ENCODE results near the gene HIRIP3. TPM values are rescaled to one million over a fixed set of nuclear protein-coding genes. Genes with fewer than 3 reads are reported as not detected.

HIRIP3 gene
- total RNA-seq, 1 experiment from 2014 or later, result 18.9 TPM

GRCh38 chr16:30030841-30031413, 35.5 kb upstream of the HIRIP3 start, which contains the start of gene TLCD3B:
TLCD3B (minus strand) TSS chr16:30031271; CDS start chr16:30030527, 744 bp downstream.
- H3K27me3 Mint-ChIP-seq (ENCODE audit: low read depth), result peaks cover 40% of the 10 kb centered on the region

GRCh38 chr16:30030011-30030685, 34.7 kb upstream of the HIRIP3 start:
- Mint-ChIP-seq H3K36me3 (no peaks in the 10 kb centered on the region), H3K9me3 (no peaks in the 10 kb centered on the region), H3K27me3 (ENCODE audit: low read depth) (peaks cover 32% of the 10 kb centered on the region), H3K4me1 (peaks cover 35% of the 10 kb centered on the region), H3K27ac (no peak overlapping the region), H3K4me3 (peak overlapping the region; percentile 79)
- CTCF ChIA-PET, result interaction anchor here (0.7 to 3.6 kb wide), 8 partner anchors 55 to 350 kb away, joined by 3 to 42 read pairs (median 28); partner anchors contain the start of genes ASPHD1, MAZ, MVP and PAGR1
- ATAC-seq (no peak), DNase-seq (ENCODE audit: low spot score) (no peak)
- POLR2A ChIA-PET, result interaction anchor here (0.7 kb wide), 1 partner anchor 214 kb away, joined by 3 read pairs; the partner anchor contains the start of gene PAGR1
- TF ChIP-seq MXD4 (CRISPR knock-in tag; IDR thresholded peaks at IDR 0.05; ENCODE audit: borderline replicate concordance) (no peak), FOXP1 (CRISPR knock-in tag; IDR thresholded peaks at IDR 0.05; ENCODE audit: borderline replicate concordance) (no peak), ZNF671 (CRISPR knock-in tag; IDR thresholded peaks at IDR 0.05) (no peak), RELA (CRISPR knock-in tag; IDR thresholded peaks at IDR 0.05; ENCODE audit: borderline replicate concordance) (no peak), ESRRA (CRISPR knock-in tag; IDR thresholded peaks at IDR 0.05; ENCODE audit: borderline replicate concordance) (no peak)
- TF ChIP-seq, protein P1, sequence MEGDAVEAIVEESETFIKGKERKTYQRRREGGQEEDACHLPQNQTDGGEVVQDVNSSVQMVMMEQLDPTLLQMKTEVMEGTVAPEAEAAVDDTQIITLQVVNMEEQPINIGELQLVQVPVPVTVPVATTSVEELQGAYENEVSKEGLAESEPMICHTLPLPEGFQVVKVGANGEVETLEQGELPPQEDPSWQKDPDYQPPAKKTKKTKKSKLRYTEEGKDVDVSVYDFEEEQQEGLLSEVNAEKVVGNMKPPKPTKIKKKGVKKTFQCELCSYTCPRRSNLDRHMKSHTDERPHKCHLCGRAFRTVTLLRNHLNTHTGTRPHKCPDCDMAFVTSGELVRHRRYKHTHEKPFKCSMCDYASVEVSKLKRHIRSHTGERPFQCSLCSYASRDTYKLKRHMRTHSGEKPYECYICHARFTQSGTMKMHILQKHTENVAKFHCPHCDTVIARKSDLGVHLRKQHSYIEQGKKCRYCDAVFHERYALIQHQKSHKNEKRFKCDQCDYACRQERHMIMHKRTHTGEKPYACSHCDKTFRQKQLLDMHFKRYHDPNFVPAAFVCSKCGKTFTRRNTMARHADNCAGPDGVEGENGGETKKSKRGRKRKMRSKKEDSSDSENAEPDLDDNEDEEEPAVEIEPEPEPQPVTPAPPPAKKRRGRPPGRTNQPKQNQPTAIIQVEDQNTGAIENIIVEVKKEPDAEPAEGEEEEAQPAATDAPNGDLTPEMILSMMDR (IDR thresholded peaks at IDR 0.05), result no peak
- TF ChIP-seq, protein P2, sequence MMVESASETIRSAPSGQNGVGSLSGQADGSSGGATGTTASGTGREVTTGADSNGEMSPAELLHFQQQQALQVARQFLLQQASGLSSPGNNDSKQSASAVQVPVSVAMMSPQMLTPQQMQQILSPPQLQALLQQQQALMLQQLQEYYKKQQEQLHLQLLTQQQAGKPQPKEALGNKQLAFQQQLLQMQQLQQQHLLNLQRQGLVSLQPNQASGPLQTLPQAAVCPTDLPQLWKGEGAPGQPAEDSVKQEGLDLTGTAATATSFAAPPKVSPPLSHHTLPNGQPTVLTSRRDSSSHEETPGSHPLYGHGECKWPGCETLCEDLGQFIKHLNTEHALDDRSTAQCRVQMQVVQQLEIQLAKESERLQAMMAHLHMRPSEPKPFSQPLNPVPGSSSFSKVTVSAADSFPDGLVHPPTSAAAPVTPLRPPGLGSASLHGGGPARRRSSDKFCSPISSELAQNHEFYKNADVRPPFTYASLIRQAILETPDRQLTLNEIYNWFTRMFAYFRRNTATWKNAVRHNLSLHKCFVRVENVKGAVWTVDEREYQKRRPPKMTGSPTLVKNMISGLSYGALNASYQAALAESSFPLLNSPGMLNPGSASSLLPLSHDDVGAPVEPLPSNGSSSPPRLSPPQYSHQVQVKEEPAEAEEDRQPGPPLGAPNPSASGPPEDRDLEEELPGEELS (CRISPR knock-in tag; IDR thresholded peaks at IDR 0.05), result no peak
- TF ChIP-seq, protein P3, sequence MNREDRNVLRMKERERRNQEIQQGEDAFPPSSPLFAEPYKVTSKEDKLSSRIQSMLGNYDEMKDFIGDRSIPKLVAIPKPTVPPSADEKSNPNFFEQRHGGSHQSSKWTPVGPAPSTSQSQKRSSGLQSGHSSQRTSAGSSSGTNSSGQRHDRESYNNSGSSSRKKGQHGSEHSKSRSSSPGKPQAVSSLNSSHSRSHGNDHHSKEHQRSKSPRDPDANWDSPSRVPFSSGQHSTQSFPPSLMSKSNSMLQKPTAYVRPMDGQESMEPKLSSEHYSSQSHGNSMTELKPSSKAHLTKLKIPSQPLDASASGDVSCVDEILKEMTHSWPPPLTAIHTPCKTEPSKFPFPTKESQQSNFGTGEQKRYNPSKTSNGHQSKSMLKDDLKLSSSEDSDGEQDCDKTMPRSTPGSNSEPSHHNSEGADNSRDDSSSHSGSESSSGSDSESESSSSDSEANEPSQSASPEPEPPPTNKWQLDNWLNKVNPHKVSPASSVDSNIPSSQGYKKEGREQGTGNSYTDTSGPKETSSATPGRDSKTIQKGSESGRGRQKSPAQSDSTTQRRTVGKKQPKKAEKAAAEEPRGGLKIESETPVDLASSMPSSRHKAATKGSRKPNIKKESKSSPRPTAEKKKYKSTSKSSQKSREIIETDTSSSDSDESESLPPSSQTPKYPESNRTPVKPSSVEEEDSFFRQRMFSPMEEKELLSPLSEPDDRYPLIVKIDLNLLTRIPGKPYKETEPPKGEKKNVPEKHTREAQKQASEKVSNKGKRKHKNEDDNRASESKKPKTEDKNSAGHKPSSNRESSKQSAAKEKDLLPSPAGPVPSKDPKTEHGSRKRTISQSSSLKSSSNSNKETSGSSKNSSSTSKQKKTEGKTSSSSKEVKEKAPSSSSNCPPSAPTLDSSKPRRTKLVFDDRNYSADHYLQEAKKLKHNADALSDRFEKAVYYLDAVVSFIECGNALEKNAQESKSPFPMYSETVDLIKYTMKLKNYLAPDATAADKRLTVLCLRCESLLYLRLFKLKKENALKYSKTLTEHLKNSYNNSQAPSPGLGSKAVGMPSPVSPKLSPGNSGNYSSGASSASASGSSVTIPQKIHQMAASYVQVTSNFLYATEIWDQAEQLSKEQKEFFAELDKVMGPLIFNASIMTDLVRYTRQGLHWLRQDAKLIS (CRISPR knock-in tag; IDR thresholded peaks at IDR 0.05; ENCODE audit: borderline replicate concordance), result no peak

More at GRCh38 chr16:30030841-30031413, 35.5 kb upstream of the HIRIP3 start, which contains the start of gene TLCD3B:
- DNase-seq (ENCODE audit: low spot score) (no peak), ATAC-seq (peak; percentile 18)
- Mint-ChIP-seq H3K4me1 (peaks cover 35% of the 10 kb centered on the region), H3K36me3 (no peaks in the 10 kb centered on the region), H3K9me3 (no peaks in the 10 kb centered on the region), H3K4me3 (peak within 1 kb of the TSS; percentile 79), H3K27ac (no peak within 1 kb of the TSS)
- no peak for TF ChIP-seq ZNF219 (CRISPR knock-in tag; IDR thresholded peaks at IDR 0.05; ENCODE audit: borderline replicate concordance)
- no peak for TF ChIP-seq ETV6 (CRISPR knock-in tag; IDR thresholded peaks at IDR 0.05)
- TF ChIP-seq SMAD4 (CRISPR knock-in tag; IDR thresholded peaks at IDR 0.05), result no peak
- TF ChIP-seq ZBTB43 (CRISPR knock-in tag; IDR thresholded peaks at IDR 0.05), result 0 out of 2 replicates have a peak, but pooled peaks have one; percentile 48
- peak; percentile 54 for TF ChIP-seq SP1 (CRISPR knock-in tag; conservative IDR thresholded peaks at IDR 0.05)
- TF ChIP-seq CBFB (CRISPR knock-in tag; IDR thresholded peaks at IDR 0.05; ENCODE audit: low read depth), result no peak
- no peak for TF ChIP-seq MXD4 (CRISPR knock-in tag; IDR thresholded peaks at IDR 0.05; ENCODE audit: borderline replicate concordance)
- no peak for TF ChIP-seq ZNF263 (CRISPR knock-in tag; IDR thresholded peaks at IDR 0.05; ENCODE audit: low read depth)
- no peak for TF ChIP-seq CDX4 (CRISPR knock-in tag; IDR thresholded peaks at IDR 0.05; ENCODE audit: borderline replicate concordance)
- TF ChIP-seq TEAD1 (CRISPR knock-in tag; IDR thresholded peaks at IDR 0.05), result no peak
- no peak for TF ChIP-seq SMAD3 (CRISPR knock-in tag; IDR thresholded peaks at IDR 0.05; ENCODE audit: borderline replicate concordance)
- no peak for TF ChIP-seq CREM (CRISPR knock-in tag; IDR thresholded peaks at IDR 0.05)
- TF ChIP-seq, protein P4, sequence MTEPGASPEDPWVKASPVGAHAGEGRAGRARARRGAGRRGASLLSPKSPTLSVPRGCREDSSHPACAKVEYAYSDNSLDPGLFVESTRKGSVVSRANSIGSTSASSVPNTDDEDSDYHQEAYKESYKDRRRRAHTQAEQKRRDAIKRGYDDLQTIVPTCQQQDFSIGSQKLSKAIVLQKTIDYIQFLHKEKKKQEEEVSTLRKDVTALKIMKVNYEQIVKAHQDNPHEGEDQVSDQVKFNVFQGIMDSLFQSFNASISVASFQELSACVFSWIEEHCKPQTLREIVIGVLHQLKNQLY (CRISPR knock-in tag; IDR thresholded peaks at IDR 0.05), result no peak
- TF ChIP-seq TEAD4 (CRISPR knock-in tag; IDR thresholded peaks at IDR 0.05), result no peak
- TF ChIP-seq, protein P5, sequence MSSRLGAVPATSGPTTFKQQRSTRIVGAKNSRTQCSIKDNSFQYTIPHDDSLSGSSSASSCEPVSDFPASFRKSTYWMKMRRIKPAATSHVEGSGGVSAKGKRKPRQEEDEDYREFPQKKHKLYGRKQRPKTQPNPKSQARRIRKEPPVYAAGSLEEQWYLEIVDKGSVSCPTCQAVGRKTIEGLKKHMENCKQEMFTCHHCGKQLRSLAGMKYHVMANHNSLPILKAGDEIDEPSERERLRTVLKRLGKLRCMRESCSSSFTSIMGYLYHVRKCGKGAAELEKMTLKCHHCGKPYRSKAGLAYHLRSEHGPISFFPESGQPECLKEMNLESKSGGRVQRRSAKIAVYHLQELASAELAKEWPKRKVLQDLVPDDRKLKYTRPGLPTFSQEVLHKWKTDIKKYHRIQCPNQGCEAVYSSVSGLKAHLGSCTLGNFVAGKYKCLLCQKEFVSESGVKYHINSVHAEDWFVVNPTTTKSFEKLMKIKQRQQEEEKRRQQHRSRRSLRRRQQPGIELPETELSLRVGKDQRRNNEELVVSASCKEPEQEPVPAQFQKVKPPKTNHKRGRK (CRISPR knock-in tag; IDR thresholded peaks at IDR 0.05; ENCODE audit: borderline replicate concordance), result no peak
- no peak for TF ChIP-seq NR3C1 (CRISPR knock-in tag; conservative IDR thresholded peaks at IDR 0.05; ENCODE audit: low read depth)
- CTCF ChIA-PET, result interaction anchor here (0.6 to 3.6 kb wide), 40 partner anchors 7 to 1747 kb away, joined by 3 to 79 read pairs (median 13); partner anchors contain the start of genes ASPHD1, C16orf92, CDIPT and DOC2A
- POLR2A ChIA-PET, result interaction anchor here (0.5 to 1.5 kb wide), 4 partner anchors 29 to 346 kb away, joined by 3 to 5 read pairs (median 3); partner anchors contain the start of gene ALDOA

Data from WTC11 (cell line).